PC-9 (cell line): ENCODE results near the gene NBPF3.

Experiments
- EZH2 ChIP-seq: fragments of 200-600 bp; sonication (generic); IDR thresholded peaks from 2 replicates; pipeline ENCODE4 v1.8.0; 2017; ENCODE audit warnings: antibody characterized with exemption, low read depth
- TF ChIP-seq, protein P1 (sequence below): fragments of 200-600 bp; sonication (generic); conservative IDR thresholded peaks from 2 replicates; pipeline ENCODE4 v1.6.1; 2017; ENCODE audit warnings: mixed run types, antibody characterized with exemption, mild to moderate bottlenecking, moderate library complexity

DNA sequence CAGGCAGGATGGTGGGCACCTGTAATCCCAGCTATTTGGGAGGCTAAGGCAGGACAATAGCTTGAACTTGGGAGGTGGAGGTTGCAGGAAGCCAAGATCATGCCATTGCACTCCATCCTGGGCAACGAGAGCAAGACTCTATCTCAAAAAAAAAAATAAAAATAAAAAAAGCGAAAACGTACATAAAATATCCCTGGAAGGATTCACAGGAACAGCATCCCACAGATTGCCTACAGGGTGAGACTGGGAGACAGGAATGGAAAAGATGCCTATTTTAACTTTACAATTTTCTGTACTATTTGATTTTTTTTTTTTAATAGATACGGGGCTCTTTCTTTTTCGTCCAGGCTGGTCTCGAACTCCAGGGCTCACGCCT lies 604 bp upstream of the NBPF3 start:
- TF ChIP-seq, protein P1, sequence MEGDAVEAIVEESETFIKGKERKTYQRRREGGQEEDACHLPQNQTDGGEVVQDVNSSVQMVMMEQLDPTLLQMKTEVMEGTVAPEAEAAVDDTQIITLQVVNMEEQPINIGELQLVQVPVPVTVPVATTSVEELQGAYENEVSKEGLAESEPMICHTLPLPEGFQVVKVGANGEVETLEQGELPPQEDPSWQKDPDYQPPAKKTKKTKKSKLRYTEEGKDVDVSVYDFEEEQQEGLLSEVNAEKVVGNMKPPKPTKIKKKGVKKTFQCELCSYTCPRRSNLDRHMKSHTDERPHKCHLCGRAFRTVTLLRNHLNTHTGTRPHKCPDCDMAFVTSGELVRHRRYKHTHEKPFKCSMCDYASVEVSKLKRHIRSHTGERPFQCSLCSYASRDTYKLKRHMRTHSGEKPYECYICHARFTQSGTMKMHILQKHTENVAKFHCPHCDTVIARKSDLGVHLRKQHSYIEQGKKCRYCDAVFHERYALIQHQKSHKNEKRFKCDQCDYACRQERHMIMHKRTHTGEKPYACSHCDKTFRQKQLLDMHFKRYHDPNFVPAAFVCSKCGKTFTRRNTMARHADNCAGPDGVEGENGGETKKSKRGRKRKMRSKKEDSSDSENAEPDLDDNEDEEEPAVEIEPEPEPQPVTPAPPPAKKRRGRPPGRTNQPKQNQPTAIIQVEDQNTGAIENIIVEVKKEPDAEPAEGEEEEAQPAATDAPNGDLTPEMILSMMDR = no peak
- TF ChIP-seq EZH2 = no peak
